DOHH2 (cell line): Measurements from ENCODE around the gene GBA2.

Source experiments
- H3F3A ChIP-seq: fragments of 200-600 bp; sonication (generic), shearing (Covaris generic); 2 replicates; pipeline ENCODE4 v1.6.0; 2016; ENCODE audit warnings: antibody characterized with exemption, mild to moderate bottlenecking; ENCODE audit not compliant: control insufficient read depth, insufficient read depth
- H3K27ac ChIP-seq: fragments of 200-600 bp; sonication (generic); 2 replicates; pipeline ENCODE4 v1.5.1; 2014; ENCODE audit warnings: low read depth, mild to moderate bottlenecking, low read length, moderate library complexity
- H3K27me3 ChIP-seq: fragments of 200-600 bp; sonication (generic); 2 replicates; pipeline ENCODE4 v1.6.1; 2014; ENCODE audit warnings: mild to moderate bottlenecking, low read length, mixed read lengths; ENCODE audit not compliant: control insufficient read depth
- H3K36me3 ChIP-seq: fragments of 200-600 bp; sonication (generic); 2 replicates; pipeline ENCODE4 v1.6.1; 2014; ENCODE audit warnings: mild to moderate bottlenecking, low read length, moderate library complexity, mixed read lengths; ENCODE audit not compliant: control insufficient read depth
- H3K4me1 ChIP-seq: fragments of 200-600 bp; sonication (generic); 2 replicates; pipeline ENCODE4 v1.6.1; 2014; ENCODE audit warnings: mild to moderate bottlenecking, low read length, mixed read lengths; ENCODE audit not compliant: control insufficient read depth
- H3K4me2 ChIP-seq: fragments of 200-600 bp; sonication (generic); 2 replicates; pipeline ENCODE4 v1.6.0; 2014; ENCODE audit warnings: mild to moderate bottlenecking, low read length, moderate library complexity
- H3K4me3 ChIP-seq: fragments of 200-600 bp; sonication (generic); 2 replicates; pipeline ENCODE4 v1.5.1; 2014; ENCODE audit warnings: mild to moderate bottlenecking, low read length, mixed read lengths
- H3K79me2 ChIP-seq: fragments of 200-600 bp; sonication (generic); 2 replicates; pipeline ENCODE4 v1.6.1; 2014; ENCODE audit warnings: mild to moderate bottlenecking, low read length, mixed read lengths; ENCODE audit not compliant: control insufficient read depth
- H3K9me2 ChIP-seq: fragments of 200-600 bp; sonication (generic); replicated peaks from 2 replicates; pipeline ENCODE4 v1.6.1; 2014; ENCODE audit warnings: mild to moderate bottlenecking, low read length, mixed read lengths; ENCODE audit not compliant: control insufficient read depth
- H3K9me3 ChIP-seq: fragments of 200-600 bp; sonication (generic); 2 replicates; pipeline ENCODE4 v1.6.1; 2014; ENCODE audit warnings: antibody characterized with exemption, low read length, mixed read lengths; ENCODE audit not compliant: control insufficient read depth, insufficient read depth
- H4K20me1 ChIP-seq: fragments of 200-600 bp; sonication (generic); 2 replicates; pipeline ENCODE4 v1.6.0; 2014; ENCODE audit warnings: low read depth, mild to moderate bottlenecking, antibody characterized with exemption, low read length, moderate library complexity; ENCODE audit not compliant: control insufficient read depth, insufficient read depth
- CTCF ChIP-seq: fragments of 200-600 bp; sonication (generic); IDR thresholded peaks from one replicate; pipeline ENCODE4 v1.5.1; 2014; ENCODE audit warnings: antibody characterized with exemption, mild to moderate bottlenecking, low read depth, low read length; ENCODE audit not compliant: poor library complexity, severe bottlenecking
- EZH2phosphoT487 ChIP-seq: fragments of 200-600 bp; sonication (generic); IDR thresholded peaks from 2 replicates; pipeline ENCODE4 v1.6.1; 2017; ENCODE audit warnings: borderline replicate concordance, mild to moderate bottlenecking, antibody characterized with exemption, low read length, moderate library complexity, mixed read lengths

The GBA2 gene

GRCh38 chr9:35743452-35743851 lies 5.6 kb downstream of the GBA2 start:
- Histone ChIP-seq H3K4me3 (no peak overlapping the region), H3K27me3 (no peaks in the 10 kb centered on the region), H3F3A (no peaks in the 10 kb centered on the region; the same call in 1 of the 2 replicates), H3K9me3 (no peaks in the 10 kb centered on the region), H3K4me1 (peaks cover 27% of the 10 kb centered on the region), H4K20me1 (no peaks in the 10 kb centered on the region), H3K36me3 (peaks cover 59% of the 10 kb centered on the region), H3K9me2 (no peaks in the 10 kb centered on the region), H3K27ac (no peak overlapping the region), H3K79me2 (peaks cover 28% of the 10 kb centered on the region), H3K4me2 (no peak overlapping the region)
- TF ChIP-seq EZH2phosphoT487 (no peak), CTCF (no peak)

- peaks cover 11% of the 10 kb centered on the region for H3K79me2 ChIP-seq
- TF ChIP-seq CTCF (no peak), EZH2phosphoT487 (no peak)
- no peaks in the 10 kb centered on the region; the same call in 1 of the 2 replicates for H3F3A ChIP-seq
- no peaks in the 10 kb centered on the region for H3K27me3 ChIP-seq
- peaks cover 11% of the 10 kb centered on the region for H3K4me1 ChIP-seq
- no peak overlapping the region for H3K4me2 ChIP-seq
- no peaks in the 10 kb centered on the region for H3K9me2 ChIP-seq
- H3K36me3 ChIP-seq, result peaks cover 73% of the 10 kb centered on the region
- no peaks in the 10 kb centered on the region for H3K9me3 ChIP-seq
- H3K4me3 ChIP-seq, result no peak overlapping the region
- no peak overlapping the region for H3K27ac ChIP-seq
- no peaks in the 10 kb centered on the region for H4K20me1 ChIP-seq
Measured at GRCh38 chr9:35741740-35742139, 7.3 kb downstream of the GBA2 start.

- H4K20me1 ChIP-seq, result peaks cover 5% of the 10 kb centered on the region; the same call in 1 of the 2 replicates
Measured at GRCh38 chr9:35740243-35740642, 8.8 kb downstream of the GBA2 start.

More at GRCh38 chr9:35740243-35740642, 8.8 kb downstream of the GBA2 start:
- Histone ChIP-seq H3K9me2 (no peaks in the 10 kb centered on the region), H3K27ac (no peak overlapping the region), H3K27me3 (no peaks in the 10 kb centered on the region), H3F3A (no peaks in the 10 kb centered on the region; the same call in 1 of the 2 replicates), H3K4me3 (no peak overlapping the region), H3K4me2 (no peak overlapping the region), H3K9me3 (no peaks in the 10 kb centered on the region), H3K4me1 (peaks cover 5% of the 10 kb centered on the region; the same call in 1 of the 2 replicates), H3K79me2 (no peaks in the 10 kb centered on the region; the same call in 1 of the 2 replicates), H3K36me3 (peaks cover 87% of the 10 kb centered on the region)
- TF ChIP-seq EZH2phosphoT487 (no peak), CTCF (no peak)
